ENCODE data around the gene ADCK1. TPM values are rescaled to one million over a fixed set of nuclear protein-coding genes. Genes with fewer than 3 reads are reported as not detected.
"Not testable (repeated sequence)": the region's sequence is repeated elsewhere in the genome, so short reads cannot be mapped to it uniquely, and the experiment has no call there.

ADCK1 gene
- polyA plus RNA-seq, 1 donor from 2014 or later: 13.6 TPM

DNA sequence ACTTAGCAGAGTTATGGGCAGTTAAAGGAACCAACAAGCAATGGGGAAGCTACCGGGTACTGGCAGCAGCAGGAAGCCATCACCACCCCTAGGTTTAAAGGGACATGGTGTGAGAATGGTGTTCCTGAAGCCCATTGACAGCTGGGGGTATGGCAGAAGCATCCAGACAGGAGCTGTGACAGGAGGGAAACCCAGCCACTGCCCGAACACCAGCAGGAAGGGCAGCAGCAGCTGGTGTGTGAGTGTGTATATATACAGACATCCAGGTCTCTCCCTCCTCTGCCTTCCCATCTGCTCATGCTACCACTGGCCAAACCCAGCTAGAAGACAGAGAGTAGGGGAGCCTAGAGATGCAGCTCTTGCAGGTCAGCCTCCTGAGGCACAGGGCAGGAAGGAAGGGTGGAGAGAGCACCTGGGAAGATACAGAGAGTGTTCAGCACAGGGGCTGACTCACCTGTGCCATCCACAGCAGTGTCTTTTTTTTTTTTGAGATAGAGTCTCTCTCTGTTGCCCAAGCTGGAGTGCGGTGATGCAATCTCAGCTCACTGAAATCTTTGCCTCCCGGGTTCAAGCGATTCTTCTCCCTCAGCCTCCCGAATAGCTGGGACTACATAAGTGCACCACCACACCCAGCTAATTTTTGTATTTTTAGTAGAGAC lies 9.2 kb upstream of the ADCK1 start:
- Histone ChIP-seq H3K9me3 (ENCODE audit: low read length) (no peaks in the 10 kb centered on the region), H3K79me2 (replicated peaks; ENCODE audit: insufficient read depth, low read length) (no peaks in the 10 kb centered on the region), H3K4me3 (ENCODE audit: low read length) (no peak overlapping the region), H3K9me2 (ENCODE audit: insufficient read depth, low read length) (no peaks in the 10 kb centered on the region), H3K36me3 (ENCODE audit: insufficient read depth, low read length) (no peaks in the 10 kb centered on the region), H3K4me2 (ENCODE audit: low read length) (no peak overlapping the region), H3K9ac (ENCODE audit: low read length) (no peak overlapping the region), H3F3A (ENCODE audit: insufficient read depth, low read length, poor library complexity, severe bottlenecking) (no peaks in the 10 kb centered on the region), H3K27me3 (ENCODE audit: insufficient read depth, low read depth, low read length) (no peaks in the 10 kb centered on the region), H2AFZ (ENCODE audit: low read depth, low read length) (no peak overlapping the region), H3K27ac (ENCODE audit: low read length) (no peak overlapping the region), H4K20me1 (ENCODE audit: insufficient read depth) (no peaks in the 10 kb centered on the region)
- TF ChIP-seq SMC3 (conservative IDR thresholded peaks at IDR 0.05; ENCODE audit: poor library complexity): no peak
- TF ChIP-seq RAD21 (conservative IDR thresholded peaks at IDR 0.05): no peak
- no peak for TF ChIP-seq MXI1 (conservative IDR thresholded peaks at IDR 0.05; ENCODE audit: poor library complexity, severe bottlenecking)
- TF ChIP-seq TAF1 (IDR thresholded peaks at IDR 0.05; ENCODE audit: low read depth): no peak
- TF ChIP-seq, protein P1, sequence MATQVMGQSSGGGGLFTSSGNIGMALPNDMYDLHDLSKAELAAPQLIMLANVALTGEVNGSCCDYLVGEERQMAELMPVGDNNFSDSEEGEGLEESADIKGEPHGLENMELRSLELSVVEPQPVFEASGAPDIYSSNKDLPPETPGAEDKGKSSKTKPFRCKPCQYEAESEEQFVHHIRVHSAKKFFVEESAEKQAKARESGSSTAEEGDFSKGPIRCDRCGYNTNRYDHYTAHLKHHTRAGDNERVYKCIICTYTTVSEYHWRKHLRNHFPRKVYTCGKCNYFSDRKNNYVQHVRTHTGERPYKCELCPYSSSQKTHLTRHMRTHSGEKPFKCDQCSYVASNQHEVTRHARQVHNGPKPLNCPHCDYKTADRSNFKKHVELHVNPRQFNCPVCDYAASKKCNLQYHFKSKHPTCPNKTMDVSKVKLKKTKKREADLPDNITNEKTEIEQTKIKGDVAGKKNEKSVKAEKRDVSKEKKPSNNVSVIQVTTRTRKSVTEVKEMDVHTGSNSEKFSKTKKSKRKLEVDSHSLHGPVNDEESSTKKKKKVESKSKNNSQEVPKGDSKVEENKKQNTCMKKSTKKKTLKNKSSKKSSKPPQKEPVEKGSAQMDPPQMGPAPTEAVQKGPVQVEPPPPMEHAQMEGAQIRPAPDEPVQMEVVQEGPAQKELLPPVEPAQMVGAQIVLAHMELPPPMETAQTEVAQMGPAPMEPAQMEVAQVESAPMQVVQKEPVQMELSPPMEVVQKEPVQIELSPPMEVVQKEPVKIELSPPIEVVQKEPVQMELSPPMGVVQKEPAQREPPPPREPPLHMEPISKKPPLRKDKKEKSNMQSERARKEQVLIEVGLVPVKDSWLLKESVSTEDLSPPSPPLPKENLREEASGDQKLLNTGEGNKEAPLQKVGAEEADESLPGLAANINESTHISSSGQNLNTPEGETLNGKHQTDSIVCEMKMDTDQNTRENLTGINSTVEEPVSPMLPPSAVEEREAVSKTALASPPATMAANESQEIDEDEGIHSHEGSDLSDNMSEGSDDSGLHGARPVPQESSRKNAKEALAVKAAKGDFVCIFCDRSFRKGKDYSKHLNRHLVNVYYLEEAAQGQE (IDR thresholded peaks at IDR 0.05; ENCODE audit: borderline replicate concordance): no peak
- TF ChIP-seq POLR2AphosphoS5 (IDR thresholded peaks at IDR 0.05): no peak
- TF ChIP-seq, protein P2, sequence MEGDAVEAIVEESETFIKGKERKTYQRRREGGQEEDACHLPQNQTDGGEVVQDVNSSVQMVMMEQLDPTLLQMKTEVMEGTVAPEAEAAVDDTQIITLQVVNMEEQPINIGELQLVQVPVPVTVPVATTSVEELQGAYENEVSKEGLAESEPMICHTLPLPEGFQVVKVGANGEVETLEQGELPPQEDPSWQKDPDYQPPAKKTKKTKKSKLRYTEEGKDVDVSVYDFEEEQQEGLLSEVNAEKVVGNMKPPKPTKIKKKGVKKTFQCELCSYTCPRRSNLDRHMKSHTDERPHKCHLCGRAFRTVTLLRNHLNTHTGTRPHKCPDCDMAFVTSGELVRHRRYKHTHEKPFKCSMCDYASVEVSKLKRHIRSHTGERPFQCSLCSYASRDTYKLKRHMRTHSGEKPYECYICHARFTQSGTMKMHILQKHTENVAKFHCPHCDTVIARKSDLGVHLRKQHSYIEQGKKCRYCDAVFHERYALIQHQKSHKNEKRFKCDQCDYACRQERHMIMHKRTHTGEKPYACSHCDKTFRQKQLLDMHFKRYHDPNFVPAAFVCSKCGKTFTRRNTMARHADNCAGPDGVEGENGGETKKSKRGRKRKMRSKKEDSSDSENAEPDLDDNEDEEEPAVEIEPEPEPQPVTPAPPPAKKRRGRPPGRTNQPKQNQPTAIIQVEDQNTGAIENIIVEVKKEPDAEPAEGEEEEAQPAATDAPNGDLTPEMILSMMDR (IDR thresholded peaks at IDR 0.05; ENCODE audit: poor library complexity, severe bottlenecking): no peak
- TF ChIP-seq EZH2 (IDR thresholded peaks at IDR 0.05; ENCODE audit: borderline replicate concordance, insufficient read depth, low read length, poor library complexity, severe bottlenecking): no peak
- no peak for TF ChIP-seq EP300 (conservative IDR thresholded peaks at IDR 0.05; ENCODE audit: poor library complexity, severe bottlenecking)

DNA sequence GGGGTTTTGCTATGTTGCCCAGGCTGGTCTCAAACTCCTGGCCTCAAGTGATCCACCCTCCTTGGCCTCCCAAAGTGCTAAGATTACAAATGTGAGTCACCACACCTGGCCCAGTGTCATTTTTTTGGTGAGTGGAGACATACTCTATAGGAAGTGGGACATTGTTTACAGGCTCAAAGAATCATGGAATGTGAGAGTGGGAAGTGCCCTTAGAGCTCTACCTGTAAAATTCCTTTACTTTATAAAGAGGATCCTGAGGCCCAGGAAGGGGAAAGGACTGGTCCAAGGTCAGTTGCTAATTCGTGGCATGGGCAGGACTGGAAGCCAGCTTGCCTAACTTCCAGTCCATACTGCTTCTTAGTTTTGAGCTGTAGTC lies 8.7 kb upstream of the ADCK1 start:
- H3K4me3 ChIP-seq (ENCODE audit: low read length): no peak overlapping the region
- TF ChIP-seq SMC3 (conservative IDR thresholded peaks at IDR 0.05; ENCODE audit: poor library complexity): no peak
- TF ChIP-seq TAF1 (IDR thresholded peaks at IDR 0.05; ENCODE audit: low read depth): no peak
- no peak for TF ChIP-seq POLR2AphosphoS5 (IDR thresholded peaks at IDR 0.05)
- TF ChIP-seq, protein P2 (IDR thresholded peaks at IDR 0.05; ENCODE audit: poor library complexity, severe bottlenecking): no peak
- no peak for TF ChIP-seq MXI1 (conservative IDR thresholded peaks at IDR 0.05; ENCODE audit: poor library complexity, severe bottlenecking)
- no peak for TF ChIP-seq RAD21 (conservative IDR thresholded peaks at IDR 0.05)
- no peak for TF ChIP-seq EZH2 (IDR thresholded peaks at IDR 0.05; ENCODE audit: borderline replicate concordance, insufficient read depth, low read length, poor library complexity, severe bottlenecking)
- no peak for TF ChIP-seq EP300 (conservative IDR thresholded peaks at IDR 0.05; ENCODE audit: poor library complexity, severe bottlenecking)
- TF ChIP-seq, protein P1 (IDR thresholded peaks at IDR 0.05; ENCODE audit: borderline replicate concordance): no peak
- H3K4me2 ChIP-seq (ENCODE audit: low read length): no peak overlapping the region
- H3K27me3 ChIP-seq (ENCODE audit: insufficient read depth, low read depth, low read length): no peaks in the 10 kb centered on the region
- no peak overlapping the region for H2AFZ ChIP-seq (ENCODE audit: low read depth, low read length)
- H3F3A ChIP-seq (ENCODE audit: insufficient read depth, low read length, poor library complexity, severe bottlenecking): no peaks in the 10 kb centered on the region
- no peaks in the 10 kb centered on the region for H3K9me3 ChIP-seq (ENCODE audit: low read length)
- no peak overlapping the region for H3K9ac ChIP-seq (ENCODE audit: low read length)
- H3K9me2 ChIP-seq (ENCODE audit: insufficient read depth, low read length): no peaks in the 10 kb centered on the region
- H3K79me2 ChIP-seq (replicated peaks; ENCODE audit: insufficient read depth, low read length): no peaks in the 10 kb centered on the region
- no peaks in the 10 kb centered on the region for H3K36me3 ChIP-seq (ENCODE audit: insufficient read depth, low read length)
- H4K20me1 ChIP-seq (ENCODE audit: insufficient read depth): no peaks in the 10 kb centered on the region
- no peak overlapping the region for H3K27ac ChIP-seq (ENCODE audit: low read length)

DNA sequence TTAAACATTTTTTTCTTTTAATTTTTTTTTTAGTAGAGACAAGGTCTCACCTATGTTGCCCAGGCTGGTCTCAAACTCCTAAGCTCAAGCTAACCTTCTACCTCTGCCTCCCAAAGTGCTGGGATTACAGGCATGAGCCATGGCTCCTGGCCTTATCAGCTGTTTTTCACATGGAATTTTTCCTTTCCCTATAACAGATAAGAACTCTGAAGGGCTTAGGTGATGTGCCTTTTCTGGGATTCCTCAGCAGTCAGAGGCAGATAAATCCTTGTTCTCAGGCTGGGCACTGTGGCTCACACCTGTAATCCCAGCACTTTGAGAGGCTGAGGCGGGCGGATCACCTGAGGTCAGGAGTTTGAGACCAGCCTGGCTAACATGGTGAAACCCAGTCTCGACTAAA lies 6.7 kb upstream of the ADCK1 start:
- H3K9me3 ChIP-seq (ENCODE audit: low read length); H3K4me2 ChIP-seq (ENCODE audit: low read length); H2AFZ ChIP-seq (ENCODE audit: low read depth, low read length); H3K79me2 ChIP-seq (replicated peaks; ENCODE audit: insufficient read depth, low read length); H3K27me3 ChIP-seq (ENCODE audit: insufficient read depth, low read depth, low read length); H3K27ac ChIP-seq (ENCODE audit: low read length); H3K4me3 ChIP-seq (ENCODE audit: low read length); H3K9me2 ChIP-seq (ENCODE audit: insufficient read depth, low read length); H4K20me1 ChIP-seq (ENCODE audit: insufficient read depth); H3K36me3 ChIP-seq (ENCODE audit: insufficient read depth, low read length); H3K9ac ChIP-seq (ENCODE audit: low read length); H3F3A ChIP-seq (ENCODE audit: insufficient read depth, low read length, poor library complexity, severe bottlenecking): not testable (repeated sequence)

Data from neural cell (in vitro differentiated cells).